ENCODE measurements around the gene FBN3.

Gene FBN3

DNA sequence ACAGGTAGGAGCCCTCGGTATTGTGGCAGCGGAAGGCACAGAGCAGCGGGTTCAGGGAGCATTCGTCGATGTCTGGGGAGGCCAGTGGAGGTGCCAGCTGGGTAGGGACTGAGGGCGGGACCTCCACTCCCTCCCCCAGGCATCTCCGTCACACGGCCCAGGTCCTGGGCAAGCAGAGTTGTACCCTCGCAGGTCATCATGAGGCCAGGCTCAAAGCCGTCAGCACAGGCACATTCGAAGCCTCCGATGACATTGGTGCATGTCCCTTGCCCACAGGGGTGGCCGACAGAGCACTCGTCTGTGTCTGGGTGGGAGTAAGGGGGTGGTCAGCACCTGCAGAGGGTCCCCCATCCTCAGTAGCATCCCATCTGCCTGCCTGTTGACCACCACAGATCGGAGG is 61.5 kb downstream of the FBN3 start:
- DNase-seq = no peak

DNA sequence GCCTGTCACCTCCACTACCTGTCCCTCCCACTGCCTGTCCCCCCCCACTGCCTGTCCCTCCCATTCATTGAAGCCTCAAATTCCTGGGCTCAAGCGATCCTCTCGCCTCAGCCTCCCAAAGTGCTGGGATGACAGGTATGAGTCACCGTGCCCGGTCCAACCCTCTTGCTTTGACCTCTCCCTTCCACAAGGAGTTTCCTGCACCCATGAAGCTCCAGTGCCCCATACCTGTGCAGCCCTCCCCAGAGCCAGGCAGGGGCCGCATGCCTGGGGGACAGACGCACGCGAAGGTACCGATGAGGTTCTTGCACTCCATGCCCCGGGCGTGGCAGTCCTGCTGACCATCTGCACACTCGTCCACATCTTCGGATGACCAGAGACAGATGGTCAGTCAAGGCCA is 62.5 kb downstream of the FBN3 start:
- no peak for DNase-seq

DNA sequence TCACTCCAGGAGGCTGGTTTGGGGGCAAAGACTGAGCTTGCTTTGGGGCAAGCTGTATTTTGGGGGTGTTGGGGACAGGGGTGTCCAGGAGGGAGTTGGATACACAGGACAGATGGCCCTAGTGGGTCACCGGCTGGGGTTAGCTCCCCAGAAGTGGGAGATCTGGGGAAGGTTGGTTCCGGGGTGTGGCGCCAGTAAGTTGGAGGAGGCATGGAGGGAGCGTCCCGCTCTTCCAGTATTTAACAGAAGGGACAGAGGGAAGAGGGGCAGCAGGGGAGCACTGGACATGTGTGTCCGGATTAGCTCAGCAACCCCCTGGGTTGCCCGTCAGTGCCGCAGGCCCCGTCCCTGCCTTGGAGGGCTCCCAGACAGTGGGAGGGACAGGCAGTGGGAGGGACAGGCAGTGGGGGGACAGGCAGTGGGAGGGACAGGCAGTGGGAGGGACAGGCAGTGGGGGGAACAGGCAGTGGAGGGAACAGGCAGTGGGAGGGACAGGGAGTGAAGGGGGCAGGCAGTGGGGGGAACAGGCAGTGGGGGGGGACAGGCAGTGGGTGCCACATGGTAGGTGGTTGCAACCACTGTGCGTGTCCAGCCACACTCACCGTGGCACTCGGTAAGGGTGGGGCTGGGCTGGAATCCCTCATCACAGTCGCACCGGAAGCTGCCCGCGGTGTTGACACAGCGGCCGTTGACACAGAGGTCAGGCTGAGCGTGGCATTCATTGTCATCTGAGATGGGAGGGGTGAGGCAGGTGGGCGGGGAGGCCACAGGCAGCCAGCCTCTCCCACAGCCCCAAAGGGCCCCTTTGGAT is 63.6 kb downstream of the FBN3 start:
- DNase-seq = no peak

DNA sequence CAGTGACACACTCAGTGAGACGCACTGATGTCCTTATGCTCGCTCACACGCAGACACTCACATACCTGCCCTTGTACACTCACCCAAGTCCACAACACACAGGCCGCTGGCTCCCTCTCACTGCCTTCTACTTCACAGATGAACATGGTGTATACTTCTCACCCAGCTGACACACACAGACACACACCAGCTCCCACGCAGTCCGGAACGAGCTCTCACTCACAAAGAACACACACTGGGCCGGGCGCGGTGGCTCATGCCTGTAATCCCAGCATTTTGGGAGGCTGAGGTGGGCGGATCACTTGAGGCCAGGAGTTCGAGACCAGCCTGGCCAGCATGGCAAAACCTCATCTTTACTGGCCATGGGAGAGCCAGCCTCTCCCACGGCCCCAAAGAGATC is 65.2 kb downstream of the FBN3 start:
- no peak for DNase-seq

DNA sequence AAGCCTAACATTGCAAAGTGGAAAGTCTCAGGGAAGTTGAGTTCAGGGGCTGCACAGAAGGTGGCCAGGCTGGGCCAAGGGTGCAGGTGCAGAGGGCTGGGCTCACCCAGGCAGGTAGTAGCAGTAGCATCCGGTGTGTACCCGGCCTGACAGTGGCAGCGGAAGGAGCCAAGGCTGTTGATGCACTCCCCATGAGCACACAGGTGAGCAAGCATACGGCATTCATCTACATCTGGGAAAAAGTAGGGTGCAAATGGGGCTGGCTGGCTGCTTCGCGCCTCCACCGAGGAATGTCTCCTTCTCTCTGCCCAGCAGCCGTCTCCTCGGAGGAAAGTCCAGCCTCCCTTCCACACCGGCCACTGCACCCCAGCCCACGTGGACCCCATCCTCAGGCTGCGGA is 66.3 kb downstream of the FBN3 start:
- no peak for DNase-seq

DNA sequence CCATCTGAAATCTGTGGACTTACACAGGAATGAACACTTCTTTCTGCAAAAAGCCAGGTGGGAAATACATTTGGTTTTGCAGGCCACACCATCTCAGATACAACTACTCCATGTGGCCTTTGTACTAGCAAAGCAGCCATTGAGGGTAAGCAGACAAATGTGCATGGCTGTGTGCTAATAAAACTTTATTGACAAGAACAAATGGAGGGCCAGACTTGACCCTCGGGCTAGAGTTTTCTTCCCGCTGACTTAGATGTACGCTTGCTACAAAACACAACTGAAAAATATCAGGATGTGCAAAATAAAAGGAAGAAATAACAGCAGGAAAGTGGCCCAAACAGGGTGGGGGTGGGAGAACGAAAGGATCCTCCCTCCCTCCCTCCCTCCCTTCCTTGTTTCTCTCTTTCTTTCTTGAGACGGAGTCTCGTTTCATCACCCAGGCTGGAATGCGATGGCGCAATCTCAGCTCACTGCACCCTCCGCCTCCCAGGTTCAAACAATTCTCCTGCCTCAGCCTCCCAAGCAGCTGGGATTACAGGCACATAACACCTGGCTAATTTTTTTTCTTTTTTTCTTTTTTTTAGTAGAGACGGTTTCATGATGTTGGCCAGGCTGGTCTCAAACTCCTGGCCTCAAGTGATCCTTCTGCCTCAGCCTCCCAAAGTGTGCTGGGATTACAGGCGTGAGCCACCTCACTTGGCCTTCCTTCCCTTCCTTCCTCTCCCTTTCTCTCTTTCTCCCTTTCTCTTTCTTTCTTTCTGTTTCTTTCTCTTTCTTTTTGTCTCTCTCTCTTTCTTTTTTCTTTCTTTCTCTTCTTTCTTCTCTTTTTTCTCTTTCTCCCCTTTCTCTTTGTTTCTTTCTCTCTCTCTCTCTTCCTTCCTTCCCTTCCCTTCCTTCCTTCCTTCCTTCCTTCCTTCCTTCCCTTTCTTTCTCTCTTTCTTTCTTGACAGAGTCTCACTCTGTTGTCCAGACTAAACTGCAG is 67.5 kb downstream of the FBN3 start:
- DNase-seq = peak; percentile 5

DNA sequence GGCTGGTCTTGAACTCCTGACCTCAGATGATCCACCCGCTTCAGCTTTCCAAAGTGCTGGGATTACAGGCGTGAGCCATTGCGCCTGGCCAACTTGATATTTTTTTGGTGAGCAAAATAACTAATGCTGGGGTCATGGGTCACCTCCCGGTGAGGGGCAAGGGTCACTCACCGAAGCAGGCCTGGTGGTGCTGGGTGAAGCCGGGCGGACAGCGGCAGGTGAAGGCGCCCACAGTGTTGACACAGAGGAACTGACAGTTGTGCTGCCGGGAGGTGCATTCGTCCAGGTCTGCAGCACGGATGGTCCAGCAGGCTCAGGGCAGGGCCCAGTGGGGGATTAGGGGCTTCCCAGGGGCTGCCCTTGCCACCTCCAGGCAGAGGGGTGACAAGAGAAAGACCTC is 68.6 kb downstream of the FBN3 start:
- no peak for DNase-seq

DNA sequence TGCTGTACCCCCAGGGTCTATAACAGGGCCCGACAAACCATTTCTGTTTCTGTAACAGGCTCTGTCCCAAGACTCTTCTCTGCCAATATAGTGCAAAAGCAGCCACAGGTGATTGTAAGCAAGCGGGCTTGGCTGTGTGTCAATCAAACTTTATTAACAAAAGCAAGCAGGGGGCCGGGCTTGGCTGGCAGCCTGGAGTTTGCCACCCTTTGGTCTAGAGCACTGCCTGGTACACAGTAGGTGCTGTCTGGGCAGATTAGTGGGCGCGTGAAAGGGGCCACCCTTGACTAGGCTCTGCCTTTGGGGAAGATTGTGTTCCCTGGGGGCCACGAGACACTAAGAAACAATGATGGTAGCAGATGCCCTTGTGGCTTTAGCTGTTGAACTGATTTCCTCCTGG is 69.4 kb downstream of the FBN3 start:
- DNase-seq = no peak

DNA sequence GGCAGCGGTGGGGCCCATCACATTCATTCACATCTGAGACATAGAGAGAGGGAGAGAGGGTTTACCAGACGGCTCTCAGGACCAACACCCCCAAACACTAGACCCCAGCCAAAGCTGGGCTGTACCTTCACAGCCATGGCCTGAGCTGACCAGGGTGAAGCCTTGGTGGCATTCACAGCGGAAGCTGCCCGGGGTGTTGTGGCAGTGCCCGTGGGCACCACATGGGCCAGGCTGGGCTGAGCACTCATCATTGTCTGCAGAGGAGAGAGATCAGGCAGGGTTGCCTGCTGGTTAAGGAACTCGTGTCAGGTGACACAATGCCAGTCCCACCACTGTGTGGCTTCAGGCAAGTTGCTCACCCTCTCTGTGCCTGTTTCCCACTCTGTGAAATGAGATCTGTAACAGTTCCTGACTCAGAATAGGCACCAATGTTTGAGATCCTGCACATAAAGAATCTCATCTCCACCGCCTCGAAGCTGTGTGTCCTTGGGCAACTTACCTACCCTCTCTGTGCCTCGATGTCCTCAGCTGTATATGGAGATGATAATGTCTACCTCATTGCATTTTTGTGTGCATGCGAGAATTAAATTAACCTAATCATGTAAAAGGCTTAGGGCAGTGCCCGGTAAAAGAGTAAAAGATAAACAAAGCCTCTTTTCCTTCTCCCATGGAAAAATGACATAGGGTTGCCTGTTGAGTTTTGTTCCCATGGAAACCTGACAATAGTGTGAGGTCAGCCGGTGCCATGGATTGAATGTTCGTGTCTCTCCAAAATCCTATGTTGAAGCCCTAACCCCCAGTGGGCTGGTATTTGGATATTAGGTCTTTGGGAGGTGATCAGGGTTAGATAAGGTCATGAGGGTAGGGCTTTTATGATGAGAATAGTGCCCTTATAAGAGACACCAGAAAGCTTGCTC is 74.0 kb downstream of the FBN3 start:
- no peak for DNase-seq

DNA sequence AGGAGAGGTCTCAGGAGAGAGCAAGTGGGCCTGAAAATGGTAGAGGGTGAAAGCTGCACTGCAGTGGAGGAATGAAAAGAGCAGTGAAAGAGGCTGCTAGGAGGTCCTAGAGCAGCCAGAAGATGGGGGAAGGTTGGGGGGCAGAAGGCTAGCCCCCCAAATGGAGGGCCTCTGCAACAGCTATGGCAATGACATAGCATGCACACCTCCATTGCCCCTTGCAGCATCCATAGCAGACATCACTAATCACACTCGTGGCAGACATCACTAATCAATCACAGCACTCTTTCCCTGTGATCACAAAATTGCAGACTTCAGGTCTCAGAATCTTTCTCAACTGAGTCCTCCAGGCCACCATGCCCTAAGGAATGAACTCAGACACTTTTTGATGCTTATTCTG is 74.9 kb downstream of the FBN3 start:
- DNase-seq = no peak

DNA sequence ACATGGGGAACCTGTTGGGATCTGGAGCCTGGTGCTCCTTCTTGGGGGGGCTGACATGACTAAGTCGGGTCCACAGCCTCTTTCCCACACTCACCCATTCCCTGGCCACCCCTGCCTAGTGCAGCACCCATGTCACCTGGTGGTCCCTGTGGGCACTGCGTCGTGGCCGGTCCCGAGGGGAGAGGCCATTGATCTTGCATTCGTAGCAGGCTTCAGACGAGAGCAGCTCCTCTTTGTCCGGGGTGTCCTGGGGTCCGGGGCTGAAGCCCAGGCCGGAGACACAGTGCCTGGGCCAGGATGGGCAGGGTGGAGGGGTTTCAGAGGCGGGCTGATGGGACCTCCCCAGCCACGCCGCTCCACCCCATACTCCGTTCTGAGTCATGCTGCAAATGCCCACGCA is 77.5 kb downstream of the FBN3 start:
- no peak for DNase-seq

DNA sequence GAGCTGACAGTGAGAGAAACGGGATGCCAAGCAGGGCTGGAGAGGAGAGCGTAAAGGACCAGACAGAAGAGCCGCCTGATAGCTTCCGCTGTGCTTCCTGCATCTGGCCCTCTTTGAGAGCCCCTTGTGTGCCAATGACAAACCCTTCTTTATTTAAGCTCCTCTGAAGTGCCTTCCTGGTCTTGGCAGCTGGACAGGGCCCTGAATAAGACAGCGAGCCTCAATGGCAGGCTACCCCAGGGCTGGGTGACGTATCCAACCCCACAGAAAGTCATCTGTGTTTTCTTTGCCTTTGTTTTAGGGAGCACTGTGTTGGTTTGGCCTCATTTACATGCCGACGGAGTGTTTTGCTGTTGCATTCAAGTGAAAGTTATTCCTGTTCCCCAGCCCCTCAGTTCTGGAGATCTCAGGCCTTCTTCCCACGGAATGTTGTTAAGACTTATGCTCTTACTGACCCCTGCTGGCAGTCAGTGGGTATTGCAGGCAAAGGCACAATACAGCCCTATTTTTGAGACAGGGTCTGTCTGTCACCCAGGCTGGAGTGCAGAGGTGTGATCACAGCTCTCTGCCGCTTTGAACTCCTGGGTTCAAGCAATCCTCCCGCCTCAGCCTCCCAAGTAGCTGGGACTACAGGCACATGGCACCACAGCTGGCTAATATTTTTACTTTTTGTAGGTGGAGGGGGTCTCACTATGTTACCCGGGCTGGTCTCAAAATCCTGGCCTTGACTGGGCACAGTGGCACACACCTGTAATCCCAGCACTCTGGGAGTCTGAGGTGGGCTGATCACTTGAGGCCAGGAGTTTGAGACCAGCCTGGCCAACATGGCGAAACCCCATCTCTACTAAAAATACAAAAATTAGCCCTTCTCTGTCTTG is 80.1 kb downstream of the FBN3 start:
- DNase-seq = no peak

DNA sequence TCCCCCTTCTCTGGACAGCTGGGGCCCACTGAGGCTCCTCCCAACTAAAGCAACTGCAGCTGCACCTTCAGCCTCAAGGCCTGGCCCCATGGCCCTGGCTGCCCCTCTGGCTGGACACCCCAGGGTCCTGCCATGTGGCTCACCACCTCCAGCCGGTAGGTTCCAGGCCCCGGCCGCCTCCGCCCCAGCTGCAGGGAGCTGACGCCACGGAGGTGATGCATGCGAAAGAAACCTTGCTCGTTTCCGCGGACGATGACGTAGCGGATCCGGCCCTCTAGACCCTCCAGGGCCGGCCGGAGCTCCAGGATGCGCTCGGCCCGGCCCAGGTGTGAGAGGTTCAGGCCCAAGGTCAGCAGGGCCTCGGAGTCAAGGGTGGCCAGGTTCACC is 83.5 kb downstream of the FBN3 start:
- no peak for DNase-seq

DNA sequence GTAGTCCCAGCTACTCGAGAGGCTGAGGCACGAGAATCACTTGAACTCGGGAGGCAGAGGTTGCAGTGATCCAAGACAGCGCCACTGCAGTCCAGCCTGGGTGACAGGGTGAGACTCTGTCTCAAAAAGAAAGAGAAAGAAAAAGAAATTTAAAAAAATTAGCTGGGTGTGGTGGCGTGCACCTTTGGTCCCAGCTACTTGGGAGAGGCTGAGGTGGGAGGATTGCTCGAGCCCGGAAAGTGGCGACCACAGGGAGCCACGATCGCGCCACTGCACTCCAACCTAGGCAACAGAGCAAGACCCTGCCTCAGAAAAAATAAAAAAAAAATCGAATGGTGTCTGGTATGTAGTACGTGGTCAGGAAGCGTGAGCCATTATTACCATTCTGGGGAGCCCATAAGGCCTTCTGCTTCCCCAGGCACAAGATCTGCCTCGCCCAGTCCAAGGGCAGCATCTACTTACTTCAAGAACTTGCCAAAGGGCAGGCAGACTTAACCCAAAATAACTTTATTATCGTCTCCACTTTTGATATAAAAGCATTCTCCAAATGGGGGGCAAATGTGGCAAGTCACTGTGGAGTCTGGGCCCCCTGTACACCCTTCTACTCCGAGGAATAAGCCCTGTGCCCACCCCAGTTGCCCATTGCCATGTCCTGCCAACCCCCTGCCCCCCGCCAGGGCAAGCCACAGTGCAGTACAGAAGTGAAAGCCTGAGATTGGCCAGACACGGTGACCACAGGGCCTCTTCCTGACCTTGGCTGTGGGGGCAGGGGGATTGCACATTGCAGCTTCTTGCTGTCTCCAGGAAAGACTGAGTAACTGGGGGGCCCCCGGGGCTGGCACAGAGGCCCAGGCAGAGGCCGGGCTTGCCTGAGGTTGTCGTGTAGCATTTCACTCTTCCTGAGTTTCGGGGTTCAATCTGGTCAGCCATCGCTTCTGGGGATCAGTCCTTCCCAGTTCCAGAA is 84.2 kb downstream of the FBN3 start:
- no peak for DNase-seq

DNA sequence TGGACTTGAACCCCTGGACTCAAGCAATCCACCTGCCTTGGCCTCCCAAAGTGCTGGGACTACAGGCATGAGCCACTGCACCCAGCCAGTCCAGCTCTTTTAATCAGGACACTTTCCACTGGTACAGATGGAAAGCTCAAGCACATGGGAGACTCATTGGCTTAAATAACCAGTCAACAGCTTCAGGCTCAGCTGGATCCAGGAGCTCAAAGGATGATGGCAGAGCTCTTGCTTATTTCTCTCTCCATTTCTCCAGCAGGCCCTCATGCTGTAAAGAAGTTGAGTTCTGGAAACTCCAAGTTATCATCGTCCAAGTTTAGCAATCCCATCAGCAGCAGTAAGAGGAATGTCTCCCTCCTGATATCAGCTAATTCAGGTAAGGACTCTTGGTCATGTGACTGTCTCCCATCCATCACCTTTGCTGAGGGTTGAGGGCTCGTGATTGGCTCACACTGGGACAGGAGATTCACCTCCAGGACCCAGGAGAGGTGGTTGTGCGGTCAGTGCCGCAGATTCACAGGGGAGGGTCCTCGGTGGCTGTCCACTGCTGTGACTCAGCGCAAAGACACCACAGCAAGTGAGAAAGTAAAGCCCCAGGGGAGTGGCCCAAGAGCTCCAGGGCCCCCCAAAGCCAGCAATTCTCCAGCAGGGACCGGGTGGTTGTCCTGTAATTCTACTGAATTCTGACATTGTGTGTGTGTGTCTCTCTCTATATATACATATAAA is 91.7 kb downstream of the FBN3 start:
- DNase-seq = no peak

DNA sequence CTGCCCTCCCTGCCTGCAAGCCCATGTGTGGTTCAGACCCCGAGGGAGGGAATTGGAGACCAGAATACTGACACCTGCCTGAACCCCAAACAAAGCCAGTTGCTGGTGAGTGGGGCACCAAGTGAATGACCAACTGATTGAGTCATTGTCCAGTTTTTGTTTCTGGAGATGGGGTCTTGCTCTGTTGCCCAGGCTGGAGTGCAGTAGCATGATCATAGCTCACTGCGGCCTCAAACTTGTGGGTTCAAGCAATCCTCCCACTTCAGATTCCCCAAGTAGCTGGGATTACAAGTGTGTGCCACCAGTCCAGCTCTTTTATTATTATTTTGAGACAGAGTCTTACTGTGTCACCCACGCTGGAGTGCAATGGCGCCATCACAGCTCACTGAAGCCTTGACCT is 92.9 kb downstream of the FBN3 start:
- no peak for DNase-seq

DNA sequence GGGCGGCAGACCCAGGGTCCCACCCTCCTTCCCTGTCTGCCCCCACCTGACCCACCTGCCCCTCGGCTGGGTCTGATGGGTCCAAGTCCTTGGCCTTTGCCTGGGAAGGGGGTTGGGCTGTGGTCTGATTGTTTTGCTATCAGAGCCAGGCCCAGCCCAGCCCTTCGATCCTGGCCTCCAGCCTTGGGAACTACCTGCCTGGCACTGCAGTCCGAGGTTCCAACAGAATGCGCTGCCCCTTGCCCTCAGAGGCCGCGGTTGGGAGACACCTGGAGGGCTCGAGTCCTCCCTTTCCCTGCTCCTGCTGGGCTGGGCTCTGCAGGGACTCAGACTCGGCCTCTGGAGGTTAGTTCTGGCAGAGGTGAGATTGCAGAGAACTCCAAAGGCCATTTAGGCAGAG is 95.2 kb downstream of the FBN3 start:
- no peak for DNase-seq

DNA sequence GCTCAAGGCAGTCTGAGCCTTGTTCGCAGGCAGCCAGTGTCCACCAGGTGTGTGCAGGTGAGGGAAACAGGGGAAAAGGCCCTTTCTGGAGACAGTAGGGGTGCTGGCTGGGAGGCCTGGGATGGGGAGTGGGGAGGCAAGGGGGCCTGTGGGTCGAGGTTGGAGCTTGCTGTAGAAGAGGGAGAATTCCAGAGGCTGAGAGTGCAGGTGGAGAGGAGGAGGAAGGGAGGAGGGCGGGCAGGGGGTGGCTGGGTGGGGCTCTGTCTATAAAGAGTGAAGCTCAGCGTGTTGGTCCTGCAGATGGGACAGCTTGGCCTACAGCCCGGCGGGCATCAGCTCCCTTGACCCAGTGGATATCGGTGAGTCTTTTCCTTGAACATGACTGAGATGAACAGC is 96.9 kb downstream of the FBN3 start, which contains the start of gene CCL25:
TSS of gene CCL25 (plus strand) at position 297 of the 396 bp plus-strand sequence. CDS start 290 bp downstream, outside the sequence.
- DNase-seq = no peak

DNA sequence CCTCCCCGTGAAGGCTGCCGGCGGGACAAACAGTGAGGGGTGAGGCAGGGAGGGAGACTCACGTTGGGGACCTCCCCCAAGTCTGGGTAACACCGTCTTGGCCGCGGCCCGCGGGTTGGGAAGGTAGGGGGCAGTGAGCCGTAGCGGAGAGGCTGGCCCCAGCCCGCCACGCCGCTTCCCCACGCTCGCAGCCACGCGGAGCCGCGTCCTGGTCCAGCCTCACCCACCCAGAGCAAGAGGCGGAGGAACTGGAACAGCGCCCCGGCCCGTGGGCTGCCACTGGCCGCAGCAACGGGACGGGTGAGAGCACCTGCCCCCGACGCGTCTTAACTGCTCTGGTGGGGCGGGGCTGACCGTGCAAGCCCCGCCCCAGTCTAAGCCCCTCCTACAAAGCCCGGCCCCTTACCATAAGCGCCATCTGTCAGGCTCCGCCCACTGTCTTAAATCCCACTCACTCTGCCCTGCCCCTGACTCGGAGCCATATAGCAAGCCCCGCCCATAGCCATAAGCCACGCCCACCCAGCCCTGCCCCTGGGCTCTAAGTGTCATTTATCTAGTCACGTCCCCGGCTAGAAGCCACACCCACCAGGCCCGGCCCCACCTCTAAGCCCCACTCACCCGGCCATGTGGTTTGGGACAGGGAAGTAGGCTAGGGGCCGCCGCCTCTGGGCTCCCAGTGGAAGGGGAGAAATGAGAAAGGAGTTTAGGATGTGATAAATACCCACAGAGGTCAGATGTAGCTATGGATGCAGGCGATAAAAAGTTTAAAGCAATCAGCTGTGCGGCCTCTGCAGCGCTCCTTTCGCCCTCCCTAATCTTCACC is 98.9 kb downstream of the FBN3 start:
- peak; percentile 75 for DNase-seq

All from fibroblast of skin of right biceps (primary cell).